Fibroblast of skin of scalp (primary cell): ENCODE results near the gene TP53BP1.

ENCODE experiments used
- DNase-seq: peaks from one replicate; pipeline ENCODE4 v3.0.0-alpha.2; 2013

The TP53BP1 gene

GRCh38 chr15:43520138-43520537 lies 27.2 kb upstream of the TP53BP1 start:
- no peak for DNase-seq

GRCh38 chr15:43519196-43519595 lies 26.2 kb upstream of the TP53BP1 start:
- DNase-seq: no peak

DNA sequence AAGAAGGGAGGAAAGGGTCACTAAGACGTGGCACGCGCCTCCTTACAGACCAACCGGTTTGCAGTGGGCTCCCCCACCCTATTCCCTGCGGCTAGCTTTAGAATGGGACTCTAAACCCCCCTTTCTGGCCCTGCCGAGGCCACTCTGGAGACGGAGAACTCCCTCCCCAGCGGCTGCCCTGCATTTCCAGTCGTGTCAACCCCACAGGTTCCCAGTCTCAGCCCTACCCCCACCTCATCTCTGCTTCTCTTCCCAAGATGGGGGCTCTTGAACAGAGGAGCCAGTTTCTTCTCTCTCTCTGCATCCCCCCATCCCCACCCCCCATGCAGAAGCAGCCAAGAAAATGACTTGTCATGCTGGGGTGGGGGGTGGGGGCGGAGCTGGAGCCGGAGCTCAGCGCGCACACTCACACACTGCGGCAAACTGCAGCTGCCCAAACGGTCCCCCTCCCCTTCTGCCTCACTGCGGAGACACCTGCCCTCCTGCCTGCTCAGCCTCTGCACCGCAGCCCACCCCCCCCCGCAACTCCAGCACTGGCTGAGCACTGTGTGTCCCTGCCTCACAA lies 25.3 kb upstream of the TP53BP1 start:
- DNase-seq: peak; percentile 79

- peak; percentile 86 for DNase-seq
Measured at GRCh38 chr15:43517354-43518196, 24.6 kb upstream of the TP53BP1 start, which contains the start of gene MAP1A. Gene MAP1A, plus strand, starts transcription at chr15:43517608. Its CDS starts 3,866 bp downstream, at chr15:43521474.

DNA sequence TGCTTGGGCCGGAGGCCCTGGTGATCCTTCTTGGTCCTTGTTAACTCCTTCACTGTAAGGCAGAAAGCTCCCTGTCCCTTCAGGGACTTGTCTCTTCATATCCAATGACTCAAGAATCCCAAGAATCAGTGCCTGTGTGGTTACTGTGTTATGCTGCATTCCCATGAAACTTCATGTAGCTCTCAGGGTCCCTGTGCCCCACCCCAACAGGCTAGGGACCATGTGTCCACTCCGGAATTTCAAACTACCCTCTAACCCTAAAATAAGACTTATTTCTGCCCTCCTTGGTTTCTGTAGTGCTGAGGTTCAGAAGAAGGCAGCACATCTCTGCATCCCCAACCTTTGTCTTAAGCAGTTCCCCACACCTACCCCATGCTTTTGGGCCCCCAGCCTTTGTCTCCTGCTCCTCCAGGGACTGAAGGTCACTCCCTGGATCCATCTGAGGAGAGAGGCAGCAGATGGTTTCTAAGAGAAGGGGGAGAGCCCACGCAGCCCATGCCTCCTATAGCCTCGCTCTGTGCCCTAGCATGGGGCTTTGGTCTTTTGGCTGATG lies 23.9 kb upstream of the TP53BP1 start:
- DNase-seq: peak; percentile 92

- DNase-seq: peak; percentile 79
Measured at GRCh38 chr15:43516185-43516584, 23.2 kb upstream of the TP53BP1 start.

GRCh38 chr15:43515741-43516140 lies 22.8 kb upstream of the TP53BP1 start:
- DNase-seq: no peak

DNA sequence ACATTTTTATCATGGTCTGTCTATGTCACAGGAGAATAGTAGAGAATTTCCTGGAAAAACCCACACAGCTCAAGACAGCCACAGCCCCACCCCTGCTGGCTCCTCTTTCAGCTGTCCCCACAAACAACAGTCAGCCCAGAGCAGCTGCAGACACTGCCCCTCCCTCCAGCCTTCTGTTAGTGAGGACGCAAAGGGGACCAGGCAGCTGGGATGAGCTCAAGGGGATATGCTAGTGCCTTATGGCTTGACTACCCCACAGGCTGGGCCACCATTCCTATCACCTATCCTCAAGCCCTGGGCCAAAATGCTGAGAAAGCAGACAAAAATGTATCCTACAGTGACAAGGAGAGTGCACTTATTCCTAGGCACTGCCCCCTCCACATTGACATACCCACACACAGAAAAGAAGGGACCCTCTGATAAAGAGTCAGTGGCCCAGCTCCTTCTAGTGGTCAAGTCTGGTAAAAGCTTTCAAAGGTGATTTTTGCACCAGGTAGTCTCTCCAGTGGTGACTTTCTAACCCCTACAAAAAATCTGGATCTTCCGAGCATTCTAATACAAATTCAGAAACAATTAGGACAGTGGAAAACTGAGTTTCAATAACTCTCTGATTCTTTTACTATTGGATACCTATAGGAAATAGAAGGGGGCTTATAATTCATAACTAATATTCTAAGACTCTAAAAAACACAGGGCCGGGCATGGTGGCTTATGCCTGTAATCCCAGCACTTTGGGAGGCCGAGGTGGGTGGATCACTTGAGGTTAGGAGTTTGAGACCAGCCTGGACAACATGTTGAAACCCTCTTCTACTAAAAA lies 21.5 kb upstream of the TP53BP1 start:
- peak; percentile 64 for DNase-seq

GRCh38 chr15:43513550-43513949 lies 20.6 kb upstream of the TP53BP1 start:
- DNase-seq: no peak

DNA sequence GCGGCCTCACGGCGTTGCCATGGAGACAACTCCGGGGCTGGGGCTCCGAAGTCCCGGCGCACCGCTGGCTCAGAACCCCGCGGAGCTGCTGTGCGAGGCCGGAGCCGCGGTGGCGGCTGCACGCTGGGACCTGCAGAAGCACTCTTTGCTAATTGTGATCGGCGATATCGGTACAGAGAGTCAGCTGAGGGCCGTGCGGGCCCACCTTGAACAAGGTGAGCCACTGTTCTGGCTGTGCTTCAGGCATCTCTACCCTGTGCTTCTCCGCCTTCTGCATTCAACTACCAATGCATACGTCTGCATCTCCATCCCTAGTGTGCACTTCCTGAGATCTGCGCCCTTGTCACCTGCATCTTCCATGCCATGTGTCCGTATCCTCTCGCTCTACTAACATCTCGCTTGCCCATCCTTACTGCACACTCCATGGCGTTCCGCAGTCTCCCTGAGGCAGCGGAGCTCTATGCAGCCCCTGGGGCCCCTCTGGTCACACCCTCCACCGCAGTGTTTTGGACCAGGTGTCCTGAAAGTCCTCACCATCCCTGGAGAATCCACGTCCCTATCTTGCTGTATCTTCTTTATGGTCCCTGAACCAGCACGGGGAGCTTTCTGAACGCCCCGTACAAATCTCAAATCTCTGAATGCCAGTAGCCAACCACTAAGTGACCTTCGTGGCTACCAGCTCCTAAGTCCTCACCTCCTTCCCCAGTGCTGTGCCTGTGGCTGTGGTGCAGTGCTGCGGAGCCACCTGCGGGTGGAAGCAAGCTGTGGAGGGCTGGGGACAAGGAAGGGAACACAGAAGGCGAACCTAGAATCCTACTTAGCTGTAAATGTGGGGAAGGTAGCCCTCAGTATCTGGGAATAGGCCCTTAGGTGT lies 18.3 kb upstream of the TP53BP1 start:
- no peak for DNase-seq

DNA sequence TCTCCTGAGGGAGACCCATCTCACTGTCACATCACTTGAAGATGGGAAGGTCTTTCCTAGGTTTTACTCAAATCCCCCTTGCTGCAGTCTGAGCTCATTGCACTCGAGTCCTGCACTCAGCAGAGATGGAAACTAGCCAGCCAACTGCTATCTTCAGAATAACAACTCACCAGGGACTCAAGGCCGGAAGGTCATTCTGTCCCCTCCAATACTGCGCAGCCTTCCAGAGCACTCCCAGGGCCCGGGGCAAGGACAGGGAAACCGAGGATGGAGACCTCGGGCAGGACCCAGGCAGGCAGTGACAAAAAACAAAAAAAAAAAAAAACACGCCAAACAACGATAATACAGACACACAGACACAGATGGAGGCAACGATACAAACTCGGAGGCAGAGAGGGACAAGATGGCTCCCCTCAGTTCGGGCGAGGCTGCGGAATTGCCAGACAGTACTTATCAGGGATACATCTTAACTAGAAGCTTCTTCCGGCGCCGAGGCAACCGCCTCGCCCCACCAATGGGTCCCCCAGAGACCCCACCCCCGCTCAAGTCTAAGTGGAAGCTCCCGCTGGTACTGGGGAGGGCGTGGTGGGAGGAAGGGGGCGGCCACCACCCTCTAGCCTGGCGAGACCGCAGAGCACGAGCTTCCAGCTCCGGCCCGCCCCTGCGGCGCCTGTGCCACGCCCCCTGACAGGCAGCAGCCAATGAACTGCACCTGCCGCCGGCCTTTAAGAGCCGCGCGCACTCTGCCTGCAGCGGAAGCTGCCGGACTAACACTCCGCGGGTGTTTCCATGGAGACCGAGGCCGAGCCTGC lies 17.4 kb upstream of the TP53BP1 start:
- DNase-seq: peak; percentile 99

DNA sequence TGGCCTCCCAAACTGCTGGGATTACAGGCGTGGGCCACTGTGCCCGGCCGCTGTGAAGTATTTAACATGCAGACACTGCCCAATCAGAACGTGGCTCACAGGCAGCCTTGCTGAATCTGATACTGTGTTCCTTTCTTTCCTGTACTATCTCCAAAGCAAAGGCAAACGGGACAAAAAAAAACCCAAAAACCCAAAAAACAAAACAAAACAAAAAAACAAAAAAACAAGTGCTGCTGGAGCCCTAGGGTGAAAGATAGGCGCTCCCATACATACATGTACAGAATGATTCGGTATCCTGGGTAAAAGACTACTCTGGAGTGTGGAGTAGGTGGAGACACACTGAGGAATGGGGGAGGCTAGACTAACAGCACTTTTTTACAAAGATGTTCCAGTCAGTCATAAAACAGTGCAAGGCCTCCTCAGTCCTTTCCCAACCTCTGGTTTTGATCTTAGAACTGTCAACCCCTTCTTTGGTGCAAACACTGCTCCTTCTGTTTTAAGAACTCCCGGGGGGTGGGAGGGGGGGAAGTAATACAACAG lies 16.8 kb upstream of the TP53BP1 start:
- DNase-seq: no peak

DNA sequence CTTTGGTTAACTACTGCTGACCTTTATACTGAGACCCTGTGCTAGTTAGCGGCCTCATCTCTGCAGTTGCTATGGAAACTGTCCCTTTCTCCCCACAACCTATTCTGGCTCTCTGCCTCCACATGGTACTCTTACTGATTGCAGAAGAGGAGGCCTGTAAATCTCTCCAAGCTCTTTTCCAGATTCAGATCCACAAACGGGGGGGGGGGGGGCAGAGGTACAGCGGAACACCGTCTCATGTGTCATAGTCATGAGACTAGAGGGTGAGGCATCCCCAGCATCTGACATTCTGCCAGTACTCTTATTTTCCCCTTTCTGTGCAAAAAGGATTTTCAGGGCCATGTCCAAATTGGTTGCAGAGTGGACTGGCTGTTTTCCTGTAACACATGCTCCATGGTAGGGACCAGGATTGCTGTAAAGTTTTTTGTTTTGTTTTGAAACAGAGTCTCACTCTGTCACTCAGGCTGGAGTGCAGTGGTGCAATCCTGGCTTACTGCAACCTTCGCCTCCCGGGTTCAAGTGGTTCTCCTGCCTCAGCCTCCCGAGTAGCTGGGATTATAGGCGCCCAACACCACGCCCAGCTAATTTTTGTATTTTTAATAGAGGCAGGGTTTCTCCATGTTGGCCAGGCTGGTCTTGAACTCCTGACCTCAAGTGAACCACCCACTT lies 16.2 kb upstream of the TP53BP1 start:
- no peak for DNase-seq

- no peak for DNase-seq
Measured at GRCh38 chr15:43508421-43508820, 15.5 kb upstream of the TP53BP1 start.

DNA sequence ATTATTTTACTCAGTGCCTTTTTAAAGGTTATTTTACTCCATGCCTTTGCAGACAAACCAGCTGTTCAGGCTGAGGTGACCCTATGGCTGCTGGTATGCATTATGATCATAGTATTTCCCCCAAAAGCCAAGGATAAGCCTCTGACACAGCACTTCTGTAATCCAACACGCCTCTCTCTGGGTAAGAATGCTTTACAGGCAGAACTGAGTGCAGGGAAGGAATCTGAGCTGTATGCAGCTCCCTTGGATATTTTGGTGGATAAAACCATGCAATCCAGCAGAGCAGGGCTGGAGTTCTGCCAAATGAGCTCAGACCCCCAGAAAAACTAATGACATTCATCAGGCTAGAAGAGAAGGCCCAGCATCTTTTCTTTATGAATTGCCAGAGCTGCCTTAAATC lies 12.8 kb upstream of the TP53BP1 start:
- peak; percentile 86 for DNase-seq

DNA sequence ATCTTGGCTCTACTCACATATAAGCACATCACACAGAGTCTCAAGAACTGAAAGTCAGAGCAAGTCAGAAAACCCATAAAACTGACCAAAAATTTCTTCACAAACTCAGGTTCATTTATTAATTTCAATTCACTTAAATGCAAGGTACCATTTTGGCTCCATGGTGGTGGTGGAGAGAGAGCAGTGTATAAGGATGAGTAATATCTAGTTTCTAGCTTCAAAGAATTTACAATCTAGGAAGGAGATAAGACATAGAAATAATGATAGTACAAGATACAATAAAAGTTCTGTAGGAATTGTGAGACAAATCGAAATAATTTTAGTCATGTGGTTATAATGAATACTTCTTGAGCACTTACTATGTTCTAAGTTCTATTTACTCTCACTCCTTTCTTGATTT lies 6.7 kb upstream of the TP53BP1 start:
- no peak for DNase-seq

DNA sequence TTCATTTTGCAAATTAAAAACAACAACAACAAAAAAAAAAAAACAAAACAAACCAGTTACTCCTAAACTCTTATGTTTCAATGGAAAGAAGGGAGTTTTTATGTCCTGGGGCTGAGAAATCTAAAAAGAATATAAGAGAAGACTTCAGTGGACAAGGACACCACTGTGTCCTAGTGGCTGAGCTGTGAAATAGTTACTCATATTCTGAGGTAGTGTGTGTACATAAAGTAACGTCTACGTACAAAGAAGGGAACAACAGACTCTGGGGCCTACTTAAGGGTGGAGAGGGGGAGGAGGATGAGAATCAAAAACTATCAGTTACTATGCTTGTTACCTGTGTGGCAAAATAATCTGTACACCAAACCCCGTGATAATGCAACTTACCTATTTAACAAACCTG lies 6.0 kb upstream of the TP53BP1 start:
- no peak for DNase-seq

- DNase-seq: no peak
Measured at GRCh38 chr15:43493703-43494472, 932 bp upstream of the TP53BP1 start.

- no peak for DNase-seq
Measured at GRCh38 chr15:43492266-43492665, 690 bp downstream of the TP53BP1 start.
